ENCODE data around the gene PARP6.

DNA sequence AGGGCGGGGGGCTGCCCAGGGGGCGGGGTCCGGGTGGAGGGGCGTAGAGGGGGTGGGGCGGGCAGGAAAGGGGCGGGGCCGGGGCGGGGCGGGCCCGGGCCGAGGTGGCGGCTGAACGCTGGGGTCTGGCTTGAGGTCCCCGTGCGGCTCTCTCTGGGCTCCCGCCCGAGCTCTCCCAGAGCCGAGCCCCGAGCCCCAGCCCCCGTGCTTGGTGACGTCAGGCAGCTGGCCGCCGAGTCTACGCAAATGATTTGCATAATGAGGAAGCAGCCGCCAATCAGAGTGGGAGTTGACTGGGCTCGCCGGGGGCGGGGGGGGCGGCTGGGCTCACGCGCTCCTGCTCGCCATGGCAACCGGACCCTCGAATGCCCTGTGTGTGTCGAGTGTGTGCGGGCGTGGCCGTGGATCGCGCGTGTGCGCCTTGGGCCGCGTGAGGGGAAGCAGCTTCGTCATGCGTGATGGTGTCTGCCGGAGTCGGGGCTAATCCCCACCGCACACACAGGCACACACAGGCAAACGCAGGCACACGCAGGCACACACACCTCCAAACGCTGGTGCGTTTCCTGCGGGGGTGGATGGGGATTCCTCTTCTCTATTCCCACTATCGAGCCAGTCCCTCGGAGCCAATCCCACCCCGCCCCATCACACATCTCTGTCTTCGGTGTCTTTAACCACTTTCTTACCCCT is 47.8 kb upstream of the PARP6 start, which contains the start of gene CELF6:
- TF ChIP-seq, protein P1, sequence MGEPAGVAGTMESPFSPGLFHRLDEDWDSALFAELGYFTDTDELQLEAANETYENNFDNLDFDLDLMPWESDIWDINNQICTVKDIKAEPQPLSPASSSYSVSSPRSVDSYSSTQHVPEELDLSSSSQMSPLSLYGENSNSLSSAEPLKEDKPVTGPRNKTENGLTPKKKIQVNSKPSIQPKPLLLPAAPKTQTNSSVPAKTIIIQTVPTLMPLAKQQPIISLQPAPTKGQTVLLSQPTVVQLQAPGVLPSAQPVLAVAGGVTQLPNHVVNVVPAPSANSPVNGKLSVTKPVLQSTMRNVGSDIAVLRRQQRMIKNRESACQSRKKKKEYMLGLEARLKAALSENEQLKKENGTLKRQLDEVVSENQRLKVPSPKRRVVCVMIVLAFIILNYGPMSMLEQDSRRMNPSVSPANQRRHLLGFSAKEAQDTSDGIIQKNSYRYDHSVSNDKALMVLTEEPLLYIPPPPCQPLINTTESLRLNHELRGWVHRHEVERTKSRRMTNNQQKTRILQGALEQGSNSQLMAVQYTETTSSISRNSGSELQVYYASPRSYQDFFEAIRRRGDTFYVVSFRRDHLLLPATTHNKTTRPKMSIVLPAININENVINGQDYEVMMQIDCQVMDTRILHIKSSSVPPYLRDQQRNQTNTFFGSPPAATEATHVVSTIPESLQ (CRISPR knock-in tag; IDR thresholded peaks at IDR 0.05): no peak; the same call in 1 of the 2 replicates
- TF ChIP-seq POLR2A (conservative IDR thresholded peaks at IDR 0.05): no peak
- no peak for TF ChIP-seq MAFK (IDR thresholded peaks at IDR 0.05; ENCODE audit: low read length)
- no peak for TF ChIP-seq EP300 (IDR thresholded peaks at IDR 0.05; ENCODE audit: low read length)
- TF ChIP-seq, protein P2, sequence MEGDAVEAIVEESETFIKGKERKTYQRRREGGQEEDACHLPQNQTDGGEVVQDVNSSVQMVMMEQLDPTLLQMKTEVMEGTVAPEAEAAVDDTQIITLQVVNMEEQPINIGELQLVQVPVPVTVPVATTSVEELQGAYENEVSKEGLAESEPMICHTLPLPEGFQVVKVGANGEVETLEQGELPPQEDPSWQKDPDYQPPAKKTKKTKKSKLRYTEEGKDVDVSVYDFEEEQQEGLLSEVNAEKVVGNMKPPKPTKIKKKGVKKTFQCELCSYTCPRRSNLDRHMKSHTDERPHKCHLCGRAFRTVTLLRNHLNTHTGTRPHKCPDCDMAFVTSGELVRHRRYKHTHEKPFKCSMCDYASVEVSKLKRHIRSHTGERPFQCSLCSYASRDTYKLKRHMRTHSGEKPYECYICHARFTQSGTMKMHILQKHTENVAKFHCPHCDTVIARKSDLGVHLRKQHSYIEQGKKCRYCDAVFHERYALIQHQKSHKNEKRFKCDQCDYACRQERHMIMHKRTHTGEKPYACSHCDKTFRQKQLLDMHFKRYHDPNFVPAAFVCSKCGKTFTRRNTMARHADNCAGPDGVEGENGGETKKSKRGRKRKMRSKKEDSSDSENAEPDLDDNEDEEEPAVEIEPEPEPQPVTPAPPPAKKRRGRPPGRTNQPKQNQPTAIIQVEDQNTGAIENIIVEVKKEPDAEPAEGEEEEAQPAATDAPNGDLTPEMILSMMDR (IDR thresholded peaks at IDR 0.05 in 2 of 3, conservative IDR thresholded peaks at IDR 0.05 in 1 of 3; ENCODE audit: insufficient read depth in 2 of 3, low read depth in 1 of 3, low read length in 3 of 3): no peak
- TF ChIP-seq TBP (optimal IDR thresholded peaks at IDR 0.05; ENCODE audit: low read depth, low read length): no peak
- TF ChIP-seq STAT5A (IDR thresholded peaks at IDR 0.05; ENCODE audit: borderline replicate concordance, low read length): no peak
- no peak for TF ChIP-seq ZNF263 (CRISPR knock-in tag; IDR thresholded peaks at IDR 0.05; ENCODE audit: borderline replicate concordance)
- no peak for TF ChIP-seq PRPF4 (IDR thresholded peaks at IDR 0.05; ENCODE audit: insufficient read depth, low read depth, low read length, poor library complexity, severe bottlenecking)
- TF ChIP-seq MED1 (CRISPR knock-in tag; IDR thresholded peaks at IDR 0.05; ENCODE audit: borderline replicate concordance): no peak
- TF ChIP-seq NFATC3 (IDR thresholded peaks at IDR 0.05): no peak
- no peak for TF ChIP-seq BACH1 (tag; IDR thresholded peaks at IDR 0.05)
- no peak for TF ChIP-seq ZBTB8A (IDR thresholded peaks at IDR 0.05; ENCODE audit: partially characterized antibody)
- no peak for TF ChIP-seq HBP1 (CRISPR knock-in tag; IDR thresholded peaks at IDR 0.05)
